HepG2 (cell line): ENCODE results near the gene CDC14A.

ENCODE experiments used
- EHMT2 ChIP-seq: fragments of 200-600 bp; sonication (generic); IDR thresholded peaks from 2 replicates; pipeline ENCODE4 v1.7.0; 2017; ENCODE audit warnings: antibody characterized with exemption, low read depth, low read length, borderline replicate concordance
- FOXK2 ChIP-seq: fragments of 450-650 bp; IDR thresholded peaks from 2 replicates; pipeline ENCODE4 v1.6.1; 2016
- SIX1 ChIP-seq: sonication (generic); formaldehyde crosslinking; IDR thresholded peaks from 2 replicates; pipeline ENCODE4 v1.4.0; 2020; ENCODE audit warnings: missing genetic modification reagents, borderline replicate concordance
- TCF7L2 ChIP-seq: IDR thresholded peaks from 2 replicates; pipeline ENCODE4 v1.6.1; 2011; ENCODE audit warnings: mild to moderate bottlenecking, low read depth, low read length, moderate library complexity
- ZFAT ChIP-seq: sonication (generic); formaldehyde crosslinking; conservative IDR thresholded peaks from 2 replicates; pipeline ENCODE4 v1.8.1; 2023; ENCODE audit warnings: missing genetic modification reagents, inconsistent platforms
- ZNF138 ChIP-seq: sonication (generic); formaldehyde crosslinking; IDR thresholded peaks from 2 replicates; pipeline ENCODE4 v1.5.0; 2020; ENCODE audit warnings: mild to moderate bottlenecking, low read depth, missing genetic modification reagents
- ZNF292 ChIP-seq: sonication (generic); formaldehyde crosslinking; IDR thresholded peaks from 2 replicates; pipeline ENCODE4 v1.8.1; 2022; ENCODE audit warnings: mild to moderate bottlenecking, low read depth, missing genetic modification reagents, borderline replicate concordance

- TF ChIP-seq EHMT2 (no peak), ZFAT (CRISPR knock-in tag) (no peak), ZNF138 (CRISPR knock-in tag) (no peak), SIX1 (CRISPR knock-in tag) (no peak), TCF7L2 (no peak), ZNF292 (CRISPR knock-in tag) (no peak), FOXK2 (no peak)
Observed at GRCh38 chr1:100445565-100445964, 93.3 kb downstream of the CDC14A start.
